Keratinocyte (primary cell): Measurements from ENCODE around the gene MLN.

ENCODE experiments used
- CTCF ChIP-seq, 3 experiments: IDR thresholded peaks in 1 of 3; conservative IDR thresholded peaks in 1 of 3; optimal IDR thresholded peaks in 1 of 3; 2 replicates in 2 of 3; 3 replicates in 1 of 3; pipeline versions ENCODE3 to v1.5.1; 2011; ENCODE audit warnings: low read length in 3 of 3, mild to moderate bottlenecking in 3 of 3, moderate library complexity in 2 of 3, control low read depth in 1 of 3, inconsistent platforms in 1 of 3; ENCODE audit not compliant: insufficient read depth in 2 of 3; ENCODE audit errors: extremely low read depth in 1 of 3
- EZH2 ChIP-seq: IDR thresholded peaks from one replicate; pipeline ENCODE4 v1.6.1; 2012; ENCODE audit warnings: inconsistent platforms, mild to moderate bottlenecking, low read length, moderate library complexity

- TF ChIP-seq CTCF (optimal IDR thresholded peaks at IDR 0.05 in 1 of 3, IDR thresholded peaks at IDR 0.05 in 1 of 3, conservative IDR thresholded peaks at IDR 0.05 in 1 of 3; ENCODE audit: extremely low read depth in 1 of 3, insufficient read depth in 2 of 3, low read length in 3 of 3) (no peak), EZH2 (no peak)
Measured at GRCh38 chr6:33757113-33757512, 46.7 kb downstream of the MLN start.
